ENCODE results near the gene SPTLC2.

Gene SPTLC2

DNA sequence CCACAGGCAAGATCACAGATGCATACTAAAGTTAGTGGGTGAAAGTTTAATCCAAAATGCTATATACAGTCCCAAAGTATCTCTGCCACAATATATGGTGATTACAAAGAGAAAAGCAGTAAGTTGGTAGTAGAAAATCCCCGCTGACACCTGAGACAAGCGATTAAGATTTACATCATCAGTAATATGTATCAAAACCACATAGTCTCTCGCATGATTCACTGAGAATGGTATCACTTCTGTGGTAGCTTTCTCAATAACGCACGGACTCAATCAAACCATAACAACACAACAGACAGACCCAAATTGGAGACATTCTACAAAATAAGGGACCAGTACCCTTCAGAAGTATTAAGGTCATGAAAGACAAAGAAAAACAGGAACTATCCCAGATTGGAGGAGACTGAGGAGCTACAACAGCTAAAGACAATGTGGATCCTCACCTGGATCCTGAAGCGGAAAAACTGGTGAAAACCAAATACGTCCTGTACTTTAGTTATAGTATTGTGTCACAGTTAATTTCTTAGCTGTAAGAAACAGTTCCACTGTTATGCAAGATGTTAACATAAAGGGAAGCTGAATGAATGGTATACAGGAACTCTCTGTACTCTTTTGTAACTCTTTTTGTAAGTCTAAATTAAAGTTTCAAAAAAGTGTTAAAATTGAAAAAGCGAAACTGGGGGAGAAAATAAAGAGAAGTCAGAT is 51.0 kb downstream of the SPTLC2 start:
- peak; percentile 60 for DNase-seq (ENCODE audit: low read depth)
- H3K4me3 ChIP-seq (ENCODE audit: low read depth, low read length) = no peak overlapping the region
- no peak for TF ChIP-seq CTCF (conservative IDR thresholded peaks at IDR 0.05; ENCODE audit: low read depth, low read length)

GRCh38 chr14:77562681-77563080 is 53.8 kb downstream of the SPTLC2 start:
- H3K4me3 ChIP-seq (ENCODE audit: low read depth, low read length) = no peak overlapping the region
- no peak for TF ChIP-seq CTCF (conservative IDR thresholded peaks at IDR 0.05; ENCODE audit: low read depth, low read length)
- DNase-seq (ENCODE audit: low read depth) = peak; percentile 93

DNA sequence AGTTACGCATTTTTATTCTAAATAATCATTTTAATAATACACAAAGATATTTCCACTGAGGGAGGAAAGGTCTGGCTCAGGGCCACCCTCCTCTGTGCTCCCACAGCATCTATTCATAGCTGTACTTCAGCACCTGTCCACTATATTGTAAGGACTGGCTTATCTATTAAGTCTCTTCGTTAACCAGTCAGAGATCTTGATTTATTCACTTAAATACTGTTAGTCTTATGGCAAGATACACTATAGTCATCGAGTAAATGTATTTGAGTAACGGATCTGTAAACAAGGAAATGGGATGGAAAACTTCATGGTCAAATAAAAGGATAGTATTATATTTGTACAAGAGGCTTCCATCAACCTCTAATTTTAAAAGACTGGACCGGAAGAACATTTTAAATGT is 54.6 kb downstream of the SPTLC2 start:
- TF ChIP-seq CTCF (conservative IDR thresholded peaks at IDR 0.05; ENCODE audit: low read depth, low read length) = no peak
- H3K4me3 ChIP-seq (ENCODE audit: low read depth, low read length) = no peak overlapping the region
- DNase-seq (ENCODE audit: low read depth) = no peak

DNA sequence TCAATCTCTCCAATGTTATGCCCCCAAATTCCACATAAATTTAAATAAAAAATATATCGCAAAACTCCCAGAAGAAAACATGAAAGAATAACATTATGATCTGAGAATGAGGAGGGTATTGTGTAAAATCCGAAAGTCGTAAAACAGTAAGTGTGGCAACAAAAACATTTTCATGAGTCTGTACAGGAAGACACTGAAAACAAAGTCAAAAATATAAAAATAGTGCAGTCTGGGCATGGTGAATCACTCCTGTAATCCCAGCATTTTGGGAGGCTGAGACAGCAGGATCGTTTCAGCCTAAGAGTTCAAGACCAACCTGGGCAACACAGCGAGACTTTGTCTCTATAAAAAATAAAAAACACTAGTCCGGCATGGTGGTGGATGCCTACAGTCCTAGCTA is 57.1 kb downstream of the SPTLC2 start:
- no peak for DNase-seq (ENCODE audit: low read depth)
- TF ChIP-seq CTCF (conservative IDR thresholded peaks at IDR 0.05; ENCODE audit: low read depth, low read length) = no peak
- H3K4me3 ChIP-seq (ENCODE audit: low read depth, low read length) = no peak overlapping the region

GRCh38 chr14:77557391-77557790 is 59.0 kb downstream of the SPTLC2 start:
- TF ChIP-seq CTCF (conservative IDR thresholded peaks at IDR 0.05; ENCODE audit: low read depth, low read length) = no peak
- no peak overlapping the region for H3K4me3 ChIP-seq (ENCODE audit: low read depth, low read length)

GRCh38 chr14:77556946-77557345 is 59.5 kb downstream of the SPTLC2 start:
- DNase-seq (ENCODE audit: low read depth) = no peak
- no peak for TF ChIP-seq CTCF (conservative IDR thresholded peaks at IDR 0.05; ENCODE audit: low read depth, low read length)
- H3K4me3 ChIP-seq (ENCODE audit: low read depth, low read length) = no peak overlapping the region

More at GRCh38 chr14:77557391-77557790, 59.0 kb downstream of the SPTLC2 start:
- no peak for DNase-seq (ENCODE audit: low read depth)
